Coronary artery (tissue), 2 donors: Measurements from ENCODE around the gene DNM2.
A peak's percentile ranks its signal among the peaks of the same experiment; 100 is the strongest.

Experiments
- DNase-seq: peaks from one replicate; pipeline ENCODE4 v3.0.0-alpha.2; 2017; ENCODE audit warnings: low spot score
- H3K27ac ChIP-seq, 2 donors: fragments of 200-600 bp; sonication (generic); one replicate each; pipeline ENCODE4 v1.5.1; 2016 to 2019
- H3K4me3 ChIP-seq: fragments of 200-600 bp; sonication (generic); 2 replicates; pipeline ENCODE4 v1.5.1; 2016; ENCODE audit warnings: mild to moderate bottlenecking, moderate library complexity
- CTCF ChIP-seq: fragments of 200-600 bp; sonication (generic); IDR thresholded peaks from one replicate; pipeline ENCODE4 v1.5.1; 2019; ENCODE audit warnings: antibody characterized with exemption

The DNM2 gene

GRCh38 chr19:10776900-10777650 is 59.2 kb downstream of the DNM2 start:
- TF ChIP-seq CTCF: no peak
- no peak overlapping the region for H3K4me3 ChIP-seq
- DNase-seq: no peak
- no peak overlapping the region for H3K27ac ChIP-seq

- DNase-seq: peak; percentile 79
- peak overlapping the region; percentile 14 to 88 for H3K27ac ChIP-seq
- TF ChIP-seq CTCF: no peak
- H3K4me3 ChIP-seq: no peak overlapping the region
Observed at GRCh38 chr19:10780368-10780767, 62.5 kb downstream of the DNM2 start.

- no peak for TF ChIP-seq CTCF
- Histone ChIP-seq H3K4me3 (no peak overlapping the region), H3K27ac (peak overlapping the region in 1 of 2 donors; percentile 36)
- DNase-seq: no peak
Observed at GRCh38 chr19:10782795-10783194, 64.9 kb downstream of the DNM2 start.

GRCh38 chr19:10784257-10784656 is 66.4 kb downstream of the DNM2 start:
- Histone ChIP-seq H3K4me3 (no peak overlapping the region), H3K27ac (peak overlapping the region in 1 of 2 donors; percentile 56)
- TF ChIP-seq CTCF: no peak
- no peak for DNase-seq

- DNase-seq: no peak
- TF ChIP-seq CTCF: no peak
- H3K27ac ChIP-seq: no peak overlapping the region
- H3K4me3 ChIP-seq: no peak overlapping the region
Observed at GRCh38 chr19:10788146-10788545, 70.3 kb downstream of the DNM2 start.

- Histone ChIP-seq H3K4me3 (no peak overlapping the region), H3K27ac (no peak overlapping the region)
- DNase-seq: no peak
- no peak for TF ChIP-seq CTCF
Observed at GRCh38 chr19:10789866-10790265, 72.0 kb downstream of the DNM2 start.

GRCh38 chr19:10796653-10797052 is 78.8 kb downstream of the DNM2 start:
- Histone ChIP-seq H3K4me3 (no peak overlapping the region), H3K27ac (no peak overlapping the region)
- DNase-seq: no peak
- TF ChIP-seq CTCF: no peak
